Common myeloid progenitor, CD34-positive (primary cell): ENCODE data around the gene BNC1.
"Not testable (repeated sequence)": the region's sequence is repeated elsewhere in the genome, so short reads cannot be mapped to it uniquely, and the experiment has no call there.

Experiments
- CTCF ChIA-PET: fragments of 350-600 bp; sonication (Branson Sonifier 250); formaldehyde crosslinking; loops from one replicate; lab custom pipeline; 2021; ENCODE audit warnings: antibody characterized with exemption; lab: Charles Lee
- POLR2A ChIA-PET: fragments of 350-600 bp; sonication (Branson Sonifier 250); formaldehyde crosslinking; loops from one replicate; lab custom pipeline; 2021; ENCODE audit warnings: antibody characterized with exemption; lab: Charles Lee
- DNase-seq, 3 donors: peaks; one replicate each; pipeline versions ENCODE4 v3.0.0 to v3.0.0-alpha.2; 2013
- H3K27ac ChIP-seq, 2 experiments: 1 replicate in 1 of 2; 2 replicates in 1 of 2; pipeline ENCODE4 v1.7.0; 2013; ENCODE audit warnings: inconsistent platforms in 2 of 2, low read length in 2 of 2, mild to moderate bottlenecking in 2 of 2, low read depth in 1 of 2, moderate library complexity in 1 of 2; ENCODE audit not compliant: severe bottlenecking in 2 of 2, insufficient read depth in 1 of 2, poor library complexity in 1 of 2
- H3K27me3 ChIP-seq, 5 experiments: replicated peaks in 2 of 5; 1 replicate in 3 of 5; 2 replicates in 2 of 5; pipeline versions ENCODE4 v1.6.1 to v1.7.0; 2013; ENCODE audit warnings: low read length in 4 of 5, mild to moderate bottlenecking in 2 of 5, moderate library complexity in 2 of 5, inconsistent platforms in 1 of 5; ENCODE audit not compliant: insufficient read depth in 5 of 5, control insufficient read depth in 4 of 5
- H3K36me3 ChIP-seq, 4 experiments: 1 replicate in 2 of 4; 2 replicates in 2 of 4; pipeline versions ENCODE4 v1.6.1 to v1.7.0; 2013; ENCODE audit warnings: low read length in 3 of 4, control low read depth in 1 of 4, mild to moderate bottlenecking in 1 of 4; ENCODE audit not compliant: control insufficient read depth in 4 of 4, insufficient read depth in 4 of 4
- H3K4me1 ChIP-seq, 4 experiments: 1 replicate in 3 of 4; 2 replicates in 1 of 4; pipeline versions ENCODE4 v1.6.1 to v1.7.1; 2013; ENCODE audit warnings: low read length in 3 of 4, mild to moderate bottlenecking in 3 of 4, control low read depth in 1 of 4, inconsistent platforms in 1 of 4, moderate library complexity in 1 of 4; ENCODE audit not compliant: control insufficient read depth in 4 of 4, insufficient read depth in 4 of 4; ENCODE audit errors: control extremely low read depth in 1 of 4
- H3K4me3 ChIP-seq, 7 experiments: 1 replicate in 4 of 7; 2 replicates in 3 of 7; pipeline versions ENCODE4 v1.5.1 to v1.7.0; 2013; ENCODE audit warnings: mild to moderate bottlenecking in 7 of 7, low read length in 6 of 7, moderate library complexity in 6 of 7, inconsistent platforms in 2 of 7, low read depth in 2 of 7, control low read depth in 1 of 7; ENCODE audit not compliant: insufficient read depth in 4 of 7, control insufficient read depth in 1 of 7; ENCODE audit errors: extremely low read depth in 1 of 7
- H3K9me3 ChIP-seq, 5 experiments: 1 replicate in 4 of 5; 2 replicates in 1 of 5; pipeline versions ENCODE4 v1.6.1 to v1.7.1; 2013; ENCODE audit warnings: low read length in 4 of 5, mild to moderate bottlenecking in 2 of 5, inconsistent platforms in 1 of 5, low read depth in 1 of 5, moderate library complexity in 1 of 5; ENCODE audit not compliant: control insufficient read depth in 4 of 5, insufficient read depth in 2 of 5; ENCODE audit errors: control extremely low read depth in 1 of 5
- WGBS: methylation state at CpG from one replicate; pipeline ENCODE4 v1.1.5; 2013; ENCODE audit not compliant: insufficient coverage; 5-methylcytosine and 5-hydroxymethylcytosine counted together

BNC1 gene

DNA sequence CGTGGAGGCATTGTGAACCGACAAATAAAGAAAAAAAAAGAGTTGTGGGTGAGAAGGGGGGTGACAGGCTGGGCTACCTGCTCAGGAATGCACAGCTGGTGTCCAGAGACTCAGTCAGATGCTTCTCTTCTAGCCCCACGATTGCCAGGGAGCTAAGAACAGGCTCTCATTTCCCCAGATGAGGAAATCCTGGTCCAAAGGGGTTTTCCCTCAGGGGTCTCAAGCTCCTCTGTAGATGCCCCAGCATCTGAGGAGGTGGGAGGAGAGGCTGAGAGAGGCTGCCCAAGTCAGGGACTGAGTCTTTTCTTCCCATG, 35.5 kb downstream of the BNC1 start:
- Histone ChIP-seq H3K27ac (no peak overlapping the region), H3K27me3 (peaks cover 2 to 35% (median 3%) of the 10 kb centered on the region in 5 experiments), H3K36me3 (no peaks in the 10 kb centered on the region), H3K4me1 (no peaks in the 10 kb centered on the region), H3K4me3 (no peak overlapping the region), H3K9me3 (no peaks in the 10 kb centered on the region)
- ChIA-PET CTCF (interaction anchor here (0.6 to 5.3 kb wide), 20 partner anchors 12 to 1152 kb away, joined by 3 to 43 read pairs (median 4); partner anchors contain the start of gene SH3GL3), POLR2A (no interaction called here)
- no peak for DNase-seq
- 58% methylated on average over 2 of the region's 3 CpGs for WGBS

DNA sequence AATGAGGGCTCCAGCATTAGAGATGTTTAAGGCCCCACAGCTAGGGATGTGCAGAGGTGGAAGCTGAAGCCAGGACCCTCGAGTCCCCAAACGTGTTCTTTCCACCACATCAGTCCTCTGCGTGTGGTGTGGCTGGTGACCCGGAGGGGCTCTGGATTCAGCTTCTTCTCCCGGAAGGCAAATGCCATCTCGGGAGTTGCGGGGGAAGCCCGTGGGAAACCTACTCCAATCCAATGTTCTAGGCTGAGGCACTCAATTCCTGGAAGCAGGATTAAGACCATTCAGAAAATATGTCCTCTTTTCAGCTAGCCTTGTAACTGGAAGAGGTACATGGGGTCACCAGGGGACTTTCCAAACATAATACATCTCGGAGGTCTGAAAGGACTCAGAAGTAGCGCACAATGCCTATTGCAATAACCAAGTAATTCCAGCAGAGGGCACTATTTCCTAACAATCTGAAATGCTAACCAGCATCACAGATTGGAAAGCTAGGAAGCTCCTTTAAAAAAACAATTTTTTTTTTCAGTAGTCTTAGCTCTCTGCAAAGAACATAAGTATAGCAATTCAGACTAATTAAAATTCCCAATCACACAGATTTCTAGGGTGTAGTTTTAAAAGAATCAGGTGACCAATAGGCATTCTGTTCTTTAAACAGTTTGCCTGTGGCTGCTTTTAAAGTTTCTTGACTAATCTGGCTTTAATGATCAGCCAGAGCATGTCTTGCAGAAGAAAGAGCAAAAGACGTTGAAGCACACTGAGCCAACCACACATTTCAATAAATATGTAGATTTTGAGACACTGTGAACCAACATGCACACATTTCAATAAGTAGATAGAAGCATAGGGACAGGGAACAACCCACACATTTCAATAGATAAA, 36.1 kb downstream of the BNC1 start:
- ChIA-PET POLR2A (no interaction called here), CTCF (interaction anchor here (0.6 to 5.3 kb wide), 28 partner anchors 13 to 1152 kb away, joined by 3 to 43 read pairs (median 4); partner anchors contain the start of gene SH3GL3)
- H3K27me3 ChIP-seq, result peaks cover 3 to 38% (median 6%) of the 10 kb centered on the region in 5 experiments
- no peaks in the 10 kb centered on the region for H3K9me3 ChIP-seq
- H3K4me3 ChIP-seq, result no peak overlapping the region
- H3K27ac ChIP-seq, result no peak overlapping the region
- DNase-seq, result peak; percentile 66 to 81 (median 68)
- 44% methylated on average over 10 of the region's 11 CpGs for WGBS
- H3K36me3 ChIP-seq, result no peaks in the 10 kb centered on the region
- H3K4me1 ChIP-seq, result no peaks in the 10 kb centered on the region

DNA sequence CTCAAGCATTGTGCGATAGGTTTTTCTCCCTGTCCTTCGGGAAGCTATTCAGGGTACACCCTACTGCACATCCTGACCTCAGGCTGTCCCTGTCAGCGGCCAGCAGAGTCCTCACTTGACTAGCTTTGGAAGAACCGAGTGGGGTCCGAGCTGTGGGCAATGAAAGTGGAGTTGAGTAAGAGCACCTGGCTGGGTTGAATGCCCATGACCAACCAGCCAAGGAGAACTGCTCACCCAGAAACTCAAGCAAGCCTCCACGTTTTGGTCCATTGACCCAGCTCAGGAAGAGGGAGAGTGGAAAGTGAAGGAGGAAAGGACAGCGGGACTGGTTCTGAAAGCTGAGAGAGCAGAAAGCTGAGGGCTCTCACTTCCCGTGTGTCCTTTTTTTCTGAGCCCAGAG, 40.8 kb downstream of the BNC1 start:
- Histone ChIP-seq H3K9me3 (peaks cover 0 to 3% (median 0%) of the 10 kb centered on the region in 5 experiments), H3K27me3 (peaks cover 3 to 33% (median 6%) of the 10 kb centered on the region in 5 experiments), H3K4me3 (no peak overlapping the region), H3K27ac (no peak overlapping the region), H3K4me1 (no peaks in the 10 kb centered on the region), H3K36me3 (no peaks in the 10 kb centered on the region)
- CTCF ChIA-PET, result interaction anchor here (1.1 kb wide), 1 partner anchor 317 kb away, joined by 3 read pairs; no protein-coding TSS in a partner anchor
- 82% methylated on average over 8 of the region's 8 CpGs for WGBS
- DNase-seq, result no peak
- POLR2A ChIA-PET, result no interaction called here

- ChIA-PET POLR2A (no interaction called here), CTCF (no interaction called here)
- no peak for DNase-seq
- H3K4me1 ChIP-seq, result no peaks in the 10 kb centered on the region
- no peaks in the 10 kb centered on the region for H3K27me3 ChIP-seq
- no peaks in the 10 kb centered on the region for H3K36me3 ChIP-seq
- no peak overlapping the region for H3K4me3 ChIP-seq
- WGBS, result no CpG with 5 or more reads among the region's 21 CpGs
- H3K27ac ChIP-seq, result no peak overlapping the region
- H3K9me3 ChIP-seq, result peaks cover 0 to 2% (median 0%) of the 10 kb centered on the region in 5 experiments
Observed at GRCh38 chr15:83230242-83230641, 54.2 kb downstream of the BNC1 start.

GRCh38 chr15:83225449-83225848, 59.0 kb downstream of the BNC1 start:
- H3K36me3 ChIP-seq, result no peaks in the 10 kb centered on the region
- 93% methylated on average over 7 of the region's 9 CpGs for WGBS
- CTCF ChIA-PET, result no interaction called here

DNA sequence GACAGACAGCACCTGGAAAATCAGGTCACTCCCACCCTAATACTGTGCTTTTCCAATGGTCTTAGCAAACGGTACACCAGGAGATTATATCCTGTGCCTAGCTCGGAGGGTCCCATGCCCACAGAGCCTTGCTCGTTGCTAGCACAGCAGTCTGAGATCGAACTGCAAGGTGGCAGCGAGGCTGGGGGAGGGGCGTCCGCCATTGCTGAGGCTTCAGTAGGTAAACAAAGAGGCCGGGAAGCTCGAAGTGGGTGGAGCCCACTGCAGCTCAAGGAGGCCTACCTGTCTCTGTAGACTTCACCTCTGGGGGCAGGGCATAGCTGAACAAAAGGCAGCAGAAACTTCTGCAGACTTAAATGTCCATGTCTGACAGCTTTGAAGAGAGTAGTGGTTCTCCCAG, 62.7 kb downstream of the BNC1 start:
- CTCF ChIA-PET, result interaction anchor here (0.6 kb wide), 1 partner anchor 15 kb away, joined by 3 read pairs; no protein-coding TSS in a partner anchor

More at GRCh38 chr15:83225449-83225848, 59.0 kb downstream of the BNC1 start:
- POLR2A ChIA-PET, result no interaction called here
- H3K27me3 ChIP-seq, result no peaks in the 10 kb centered on the region
- DNase-seq, result no peak
- H3K9me3 ChIP-seq, result peaks cover 0 to 9% (median 0%) of the 10 kb centered on the region in 5 experiments
- no peak overlapping the region for H3K4me3 ChIP-seq
- no peak overlapping the region for H3K27ac ChIP-seq
- no peaks in the 10 kb centered on the region for H3K4me1 ChIP-seq

GRCh38 chr15:83219026-83219425, 65.4 kb downstream of the BNC1 start:
- DNase-seq, result peak in 1 of 3 donors; percentile 20
- Histone ChIP-seq H3K4me3 (no peak overlapping the region), H3K27ac (no peak overlapping the region), H3K36me3 (no peaks in the 10 kb centered on the region), H3K27me3 (no peaks in the 10 kb centered on the region), H3K4me1 (no peaks in the 10 kb centered on the region), H3K9me3 (peaks cover 0 to 7% (median 0%) of the 10 kb centered on the region in 5 experiments)
- WGBS, result no CpG with 5 or more reads among the region's 1 CpG
- POLR2A ChIA-PET, result no interaction called here
- CTCF ChIA-PET, result no interaction called here

More for the DNA sequence above, 62.7 kb downstream of the BNC1 start:
- POLR2A ChIA-PET, H3K27me3 ChIP-seq, H3K9me3 ChIP-seq, H3K36me3 ChIP-seq, DNase-seq, H3K4me3 ChIP-seq, H3K4me1 ChIP-seq, H3K27ac ChIP-seq: not testable (repeated sequence)
- WGBS, result 92% methylated on average over 8 of the region's 9 CpGs
